HUES64 (cell line): ENCODE measurements around the gene HNF1B.

Source experiments
- H3K27ac ChIP-seq: 2 replicates; pipeline ENCODE4 v1.7.0; 2013; ENCODE audit warnings: low read depth, low read length, inconsistent platforms
- H3K27me3 ChIP-seq: 2 replicates; pipeline ENCODE4 v1.6.1; 2013; ENCODE audit warnings: mild to moderate bottlenecking, low read length; ENCODE audit not compliant: insufficient read depth
- H3K36me3 ChIP-seq: 2 replicates; pipeline ENCODE4 v1.6.1; 2013; ENCODE audit warnings: mild to moderate bottlenecking, low read length; ENCODE audit not compliant: insufficient read depth
- H3K4me1 ChIP-seq: 2 replicates; pipeline ENCODE4 v1.6.1; 2013; ENCODE audit warnings: mild to moderate bottlenecking, low read length, moderate library complexity; ENCODE audit not compliant: insufficient read depth
- H3K4me3 ChIP-seq: 2 replicates; pipeline ENCODE4 v1.5.1; 2013; ENCODE audit warnings: mild to moderate bottlenecking, low read length, moderate library complexity
- H3K9ac ChIP-seq: 2 replicates; pipeline ENCODE4 v1.6.1; 2013; ENCODE audit warnings: mild to moderate bottlenecking, low read depth, low read length
- H3K9me3 ChIP-seq: 2 replicates; pipeline ENCODE4 v1.6.1; 2013; ENCODE audit warnings: low read depth, low read length; ENCODE audit not compliant: insufficient read depth
- WGBS: fragments of 150-250, 120-280 bp; methylation state at CpG from one replicate; pipeline ENCODE4 v1.1.7; 2013; ENCODE audit warnings: missing lambda C conversion rate; 5-methylcytosine and 5-hydroxymethylcytosine counted together

HNF1B gene

GRCh38 chr17:37744633-37744927, 279 bp downstream of the HNF1B start:
- Histone ChIP-seq H3K4me3 (peak overlapping the region; percentile 50), H3K9ac (no peak overlapping the region), H3K27ac (no peak overlapping the region), H3K9me3 (no peaks in the 10 kb centered on the region), H3K36me3 (no peaks in the 10 kb centered on the region), H3K4me1 (peaks cover 13% of the 10 kb centered on the region), H3K27me3 (peaks cover 100% of the 10 kb centered on the region)
- WGBS: 3% methylated on average over 20 of the region's 21 CpGs

- Histone ChIP-seq H3K4me1 (peaks cover 13% of the 10 kb centered on the region), H3K27ac (no peak overlapping the region), H3K27me3 (peaks cover 100% of the 10 kb centered on the region), H3K4me3 (peak overlapping the region; percentile 50), H3K9ac (no peak overlapping the region), H3K36me3 (no peaks in the 10 kb centered on the region), H3K9me3 (no peaks in the 10 kb centered on the region)
- WGBS: 1% methylated on average over 61 of the region's 61 CpGs
Observed at GRCh38 chr17:37743875-37744632, 805 bp downstream of the HNF1B start.

- H3K4me3 ChIP-seq: peak overlapping the region; percentile 50
- no peak overlapping the region for H3K9ac ChIP-seq
- WGBS: under 1% methylated on average over 19 of the region's 19 CpGs
Observed at GRCh38 chr17:37743612-37743874, 1.3 kb downstream of the HNF1B start.

GRCh38 chr17:37742762-37743611, 1.9 kb downstream of the HNF1B start:
- no peak overlapping the region for H3K9ac ChIP-seq

More at GRCh38 chr17:37743612-37743874, 1.3 kb downstream of the HNF1B start:
- Histone ChIP-seq H3K27me3 (peaks cover 100% of the 10 kb centered on the region), H3K36me3 (no peaks in the 10 kb centered on the region), H3K4me1 (peaks cover 13% of the 10 kb centered on the region), H3K27ac (no peak overlapping the region), H3K9me3 (no peaks in the 10 kb centered on the region)

GRCh38 chr17:37742116-37742761, 2.6 kb downstream of the HNF1B start:
- Histone ChIP-seq H3K9me3 (no peaks in the 10 kb centered on the region), H3K4me3 (peak overlapping the region; percentile 50), H3K27ac (no peak overlapping the region), H3K27me3 (peaks cover 98% of the 10 kb centered on the region), H3K4me1 (peaks cover 13% of the 10 kb centered on the region), H3K36me3 (no peaks in the 10 kb centered on the region), H3K9ac (no peak overlapping the region)
- 1% methylated on average over 51 of the region's 51 CpGs for WGBS

More at GRCh38 chr17:37742762-37743611, 1.9 kb downstream of the HNF1B start:
- Histone ChIP-seq H3K4me3 (peak overlapping the region; percentile 50), H3K4me1 (peaks cover 13% of the 10 kb centered on the region), H3K27me3 (peaks cover 100% of the 10 kb centered on the region), H3K9me3 (no peaks in the 10 kb centered on the region), H3K27ac (no peak overlapping the region), H3K36me3 (no peaks in the 10 kb centered on the region)
- WGBS: under 1% methylated on average over 74 of the region's 76 CpGs

- Histone ChIP-seq H3K4me1 (peaks cover 13% of the 10 kb centered on the region), H3K27ac (no peak overlapping the region), H3K4me3 (peak overlapping the region; percentile 50), H3K36me3 (no peaks in the 10 kb centered on the region), H3K9me3 (no peaks in the 10 kb centered on the region), H3K9ac (no peak overlapping the region), H3K27me3 (peaks cover 98% of the 10 kb centered on the region)
- WGBS: 14% methylated on average over 17 of the region's 22 CpGs
Observed at GRCh38 chr17:37741341-37742115, 3.3 kb downstream of the HNF1B start.

- peaks cover 98% of the 10 kb centered on the region for H3K27me3 ChIP-seq
- 10% methylated on average over 2 of the region's 4 CpGs for WGBS
- H3K27ac ChIP-seq: no peak overlapping the region
- H3K9me3 ChIP-seq: no peaks in the 10 kb centered on the region
- H3K36me3 ChIP-seq: no peaks in the 10 kb centered on the region
- H3K4me3 ChIP-seq: no peak overlapping the region
- no peak overlapping the region for H3K9ac ChIP-seq
- peaks cover 11% of the 10 kb centered on the region for H3K4me1 ChIP-seq
Observed at GRCh38 chr17:37740915-37741314, 3.9 kb downstream of the HNF1B start.

GRCh38 chr17:37737971-37738370, 6.9 kb downstream of the HNF1B start:
- Histone ChIP-seq H3K4me3 (no peak overlapping the region), H3K9me3 (no peaks in the 10 kb centered on the region), H3K36me3 (no peaks in the 10 kb centered on the region), H3K4me1 (peaks cover 7% of the 10 kb centered on the region), H3K9ac (no peak overlapping the region), H3K27me3 (peaks cover 96% of the 10 kb centered on the region), H3K27ac (no peak overlapping the region)
- 60% methylated on average over 2 of the region's 2 CpGs for WGBS

GRCh38 chr17:37737081-37737480, 7.8 kb downstream of the HNF1B start:
- Histone ChIP-seq H3K9ac (no peak overlapping the region), H3K36me3 (no peaks in the 10 kb centered on the region), H3K4me1 (peaks cover 7% of the 10 kb centered on the region), H3K4me3 (no peak overlapping the region), H3K9me3 (no peaks in the 10 kb centered on the region), H3K27ac (no peak overlapping the region), H3K27me3 (peaks cover 95% of the 10 kb centered on the region)
- 94% methylated on average over 1 of the region's 1 CpG for WGBS

GRCh38 chr17:37736428-37736827, 8.4 kb downstream of the HNF1B start:
- no peak overlapping the region for H3K9ac ChIP-seq
- 82% methylated on average over 6 of the region's 6 CpGs for WGBS
- H3K36me3 ChIP-seq: no peaks in the 10 kb centered on the region
- H3K9me3 ChIP-seq: no peaks in the 10 kb centered on the region
- peaks cover 1% of the 10 kb centered on the region for H3K4me1 ChIP-seq
- H3K4me3 ChIP-seq: no peak overlapping the region
- peaks cover 95% of the 10 kb centered on the region for H3K27me3 ChIP-seq
- no peak overlapping the region for H3K27ac ChIP-seq

- 35% methylated on average over 4 of the region's 4 CpGs for WGBS
- Histone ChIP-seq H3K9me3 (no peaks in the 10 kb centered on the region), H3K4me3 (no peak overlapping the region), H3K9ac (no peak overlapping the region), H3K36me3 (no peaks in the 10 kb centered on the region), H3K27me3 (peaks cover 95% of the 10 kb centered on the region), H3K4me1 (no peaks in the 10 kb centered on the region), H3K27ac (no peak overlapping the region)
Observed at GRCh38 chr17:37735165-37735564, 9.7 kb downstream of the HNF1B start.
